Suprapubic skin (tissue), 4 donors: ENCODE data around the gene RABGGTA. TPM values are rescaled to one million over a fixed set of nuclear protein-coding genes. Genes with fewer than 3 reads are reported as not detected.

Experiments used
- DNase-seq, 2 donors: peaks; one replicate each; pipeline ENCODE4 v3.0.0-alpha.2; 2019; ENCODE audit warnings: low spot score in 2 of 2
- H3K27ac ChIP-seq: fragments of 200-600 bp; sonication (generic); one replicate; pipeline ENCODE4 v1.5.1; 2019
- H3K27me3 ChIP-seq: fragments of 200-600 bp; sonication (generic); one replicate; pipeline ENCODE4 v1.5.1; 2019
- H3K36me3 ChIP-seq: fragments of 200-600 bp; sonication (generic); one replicate; pipeline ENCODE4 v1.5.1; 2019
- H3K4me1 ChIP-seq: fragments of 200-600 bp; sonication (generic); one replicate; pipeline ENCODE4 v1.5.1; 2019
- H3K4me3 ChIP-seq: fragments of 200-600 bp; sonication (generic); one replicate; pipeline ENCODE4 v1.5.1; 2019; ENCODE audit warnings: mild to moderate bottlenecking
- H3K9me3 ChIP-seq: fragments of 200-600 bp; sonication (generic); one replicate; pipeline ENCODE4 v1.5.1; 2019
- EP300 ChIP-seq: sonication (generic); formaldehyde crosslinking; IDR thresholded peaks from one replicate; pipeline ENCODE4 v1.6.1; 2017; ENCODE audit warnings: antibody characterized with exemption
- POLR2A ChIP-seq, 2 donors: fragments of 450-650 bp; IDR thresholded peaks; one replicate each; pipeline ENCODE4 v1.6.1; 2017; ENCODE audit warnings: antibody characterized with exemption in 2 of 2, mild to moderate bottlenecking in 2 of 2, moderate library complexity in 2 of 2
- POLR2AphosphoS5 ChIP-seq, 3 donors: sonication (generic); formaldehyde crosslinking; IDR thresholded peaks; one replicate each; pipeline ENCODE4 v1.6.1; 2017; ENCODE audit warnings: antibody characterized with exemption in 3 of 3
- WGBS: methylation state at CpG from one replicate; pipeline ENCODE4 v1.1.5; 2018; 5-methylcytosine and 5-hydroxymethylcytosine counted together
- total RNA-seq, 4 donors: library from RNA; depleted of rRNA; stranded (reverse); fragments of >200 nt; gene quantifications; one replicate each; pipeline ENCODE4 v1.1.0, GENCODE V29; 2016
- TF ChIP-seq, protein P1 (sequence below), 2 donors: fragments of 200-600 bp in 1 of 2; fragments of 450-650 bp in 1 of 2; sonication (generic) in 1 of 2; IDR thresholded peaks; one replicate each; pipeline ENCODE4 v1.5.1; 2016 to 2019; ENCODE audit warnings: antibody characterized with exemption in 2 of 2, mild to moderate bottlenecking in 1 of 2, moderate library complexity in 1 of 2

The RABGGTA gene
- total RNA-seq, 4 donors from 2014 or later = 50.4 to 65.9 (median 53.1) TPM

DNA sequence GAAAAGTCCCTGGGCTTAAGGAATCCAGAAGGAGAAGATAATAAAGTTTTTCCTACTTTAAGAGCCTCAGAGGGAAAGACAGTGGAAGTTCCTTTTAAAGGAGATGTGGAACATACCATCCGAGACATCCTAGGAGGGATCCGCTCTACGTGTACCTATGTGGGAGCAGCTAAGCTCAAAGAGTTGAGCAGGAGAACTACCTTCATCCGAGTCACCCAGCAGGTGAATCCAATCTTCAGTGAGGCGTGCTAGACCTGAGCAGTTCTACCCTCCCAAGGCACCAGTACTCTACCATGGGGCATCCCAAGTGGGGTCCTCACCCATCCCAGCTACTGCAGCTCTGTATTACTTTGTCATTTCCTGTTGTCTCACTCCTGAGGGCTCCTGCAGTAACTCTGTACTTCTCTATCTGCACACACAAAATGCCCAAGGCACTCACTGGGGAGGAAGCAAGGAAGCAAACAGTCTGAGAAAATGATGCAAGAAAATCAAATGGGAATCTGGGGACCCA lies 32.8 kb downstream of the RABGGTA start:
- peaks cover 59% of the 10 kb centered on the region for H3K4me1 ChIP-seq
- H3K36me3 ChIP-seq = peaks cover 53% of the 10 kb centered on the region
- H3K27ac ChIP-seq = no peak overlapping the region
- no peak overlapping the region for H3K4me3 ChIP-seq
- no peaks in the 10 kb centered on the region for H3K27me3 ChIP-seq
- TF ChIP-seq, protein P1, sequence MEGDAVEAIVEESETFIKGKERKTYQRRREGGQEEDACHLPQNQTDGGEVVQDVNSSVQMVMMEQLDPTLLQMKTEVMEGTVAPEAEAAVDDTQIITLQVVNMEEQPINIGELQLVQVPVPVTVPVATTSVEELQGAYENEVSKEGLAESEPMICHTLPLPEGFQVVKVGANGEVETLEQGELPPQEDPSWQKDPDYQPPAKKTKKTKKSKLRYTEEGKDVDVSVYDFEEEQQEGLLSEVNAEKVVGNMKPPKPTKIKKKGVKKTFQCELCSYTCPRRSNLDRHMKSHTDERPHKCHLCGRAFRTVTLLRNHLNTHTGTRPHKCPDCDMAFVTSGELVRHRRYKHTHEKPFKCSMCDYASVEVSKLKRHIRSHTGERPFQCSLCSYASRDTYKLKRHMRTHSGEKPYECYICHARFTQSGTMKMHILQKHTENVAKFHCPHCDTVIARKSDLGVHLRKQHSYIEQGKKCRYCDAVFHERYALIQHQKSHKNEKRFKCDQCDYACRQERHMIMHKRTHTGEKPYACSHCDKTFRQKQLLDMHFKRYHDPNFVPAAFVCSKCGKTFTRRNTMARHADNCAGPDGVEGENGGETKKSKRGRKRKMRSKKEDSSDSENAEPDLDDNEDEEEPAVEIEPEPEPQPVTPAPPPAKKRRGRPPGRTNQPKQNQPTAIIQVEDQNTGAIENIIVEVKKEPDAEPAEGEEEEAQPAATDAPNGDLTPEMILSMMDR (IDR thresholded peaks at IDR 0.05) = no peak
- no peaks in the 10 kb centered on the region for H3K9me3 ChIP-seq
- no peak for DNase-seq
- WGBS = 86% methylated on average over 5 of the region's 5 CpGs

- Histone ChIP-seq H3K4me3 (no peak overlapping the region), H3K9me3 (no peaks in the 10 kb centered on the region), H3K36me3 (peaks cover 53% of the 10 kb centered on the region), H3K27ac (no peak overlapping the region), H3K4me1 (peaks cover 59% of the 10 kb centered on the region), H3K27me3 (no peaks in the 10 kb centered on the region)
- WGBS = 80% methylated on average over 5 of the region's 5 CpGs
- no peak for DNase-seq
- TF ChIP-seq, protein P1 (IDR thresholded peaks at IDR 0.05) = no peak
- TF ChIP-seq POLR2A (IDR thresholded peaks at IDR 0.05) = no peak
- TF ChIP-seq POLR2AphosphoS5 (IDR thresholded peaks at IDR 0.05) = no peak
- no peak for TF ChIP-seq EP300
Measured at GRCh38 chr14:24238123-24238522, 33.3 kb downstream of the RABGGTA start.

DNA sequence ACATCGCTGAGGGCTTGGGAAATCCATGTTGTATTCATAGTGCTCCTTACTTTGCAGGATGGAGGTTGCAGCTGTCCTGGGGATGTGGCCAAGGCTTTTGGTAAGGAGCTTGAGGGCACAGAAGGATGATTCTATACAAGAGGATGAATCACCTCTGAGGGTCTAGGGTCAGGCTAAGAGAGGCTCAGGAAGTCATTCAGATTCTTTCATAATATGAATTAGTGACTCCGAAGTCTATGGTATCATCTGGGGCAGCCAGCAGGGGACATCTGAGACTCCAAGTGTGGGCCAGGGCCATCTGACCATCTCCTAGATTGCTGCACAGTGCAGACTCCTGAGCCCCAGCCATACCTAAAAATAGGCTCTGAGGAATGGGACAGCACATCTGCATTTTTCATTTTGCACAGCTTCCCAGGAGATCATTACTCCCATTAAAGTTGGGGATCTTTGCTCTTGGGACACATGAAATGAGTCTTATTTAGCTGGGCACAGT lies 33.9 kb downstream of the RABGGTA start:
- no peak for DNase-seq
- Histone ChIP-seq H3K4me3 (no peak overlapping the region), H3K4me1 (peaks cover 61% of the 10 kb centered on the region), H3K27ac (no peak overlapping the region), H3K36me3 (peaks cover 53% of the 10 kb centered on the region), H3K9me3 (no peaks in the 10 kb centered on the region), H3K27me3 (no peaks in the 10 kb centered on the region)
- 96% methylated on average over 2 of the region's 2 CpGs for WGBS
- TF ChIP-seq, protein P1 (IDR thresholded peaks at IDR 0.05) = no peak

DNA sequence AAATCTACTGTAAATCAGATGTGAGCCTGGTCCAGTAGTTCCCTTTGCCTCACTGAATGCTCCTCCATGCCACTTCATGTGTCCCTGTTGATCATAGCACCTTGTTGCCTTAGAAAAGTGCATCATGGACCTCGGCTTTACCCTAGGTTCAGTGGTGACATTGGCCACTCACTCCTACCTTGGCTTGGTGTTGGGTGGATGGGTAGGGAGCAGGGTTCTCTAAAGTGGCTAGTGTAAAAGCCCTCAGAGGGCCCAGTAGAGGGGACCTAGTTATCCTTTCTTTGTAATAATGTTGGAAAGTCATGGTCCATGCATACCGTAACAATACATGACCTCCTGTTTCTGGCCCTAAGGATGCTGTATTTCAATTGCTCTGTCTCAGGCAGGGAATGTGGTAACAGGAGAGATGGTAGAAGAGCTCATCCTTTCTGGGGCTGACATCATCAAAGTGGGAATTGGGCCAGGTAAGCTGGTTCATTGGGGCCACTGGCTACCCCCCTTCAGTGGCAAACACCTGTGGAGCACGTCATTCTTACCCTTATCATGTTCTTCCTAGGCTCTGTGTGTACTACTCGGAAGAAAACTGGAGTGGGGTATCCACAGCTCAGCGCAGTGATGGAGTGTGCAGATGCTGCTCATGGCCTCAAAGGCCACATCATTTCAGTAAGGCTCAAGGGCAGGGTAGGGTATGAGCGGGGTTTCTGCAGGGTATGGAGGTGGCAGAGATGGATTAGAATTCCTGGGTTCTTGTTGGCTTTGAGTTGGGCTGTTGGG lies 34.5 kb downstream of the RABGGTA start:
- 91% methylated on average over 6 of the region's 6 CpGs for WGBS
- no peak for DNase-seq
- Histone ChIP-seq H3K4me1 (peaks cover 60% of the 10 kb centered on the region), H3K4me3 (no peak overlapping the region), H3K27ac (no peak overlapping the region), H3K27me3 (no peaks in the 10 kb centered on the region), H3K9me3 (no peaks in the 10 kb centered on the region), H3K36me3 (peaks cover 53% of the 10 kb centered on the region)
- no peak for TF ChIP-seq EP300
- no peak for TF ChIP-seq POLR2AphosphoS5 (IDR thresholded peaks at IDR 0.05)
- no peak for TF ChIP-seq POLR2A (IDR thresholded peaks at IDR 0.05)
- TF ChIP-seq, protein P1 (IDR thresholded peaks at IDR 0.05) = no peak

- WGBS = 89% methylated on average over 5 of the region's 5 CpGs
- H3K4me1 ChIP-seq = peaks cover 59% of the 10 kb centered on the region
- H3K4me3 ChIP-seq = no peak overlapping the region
- H3K36me3 ChIP-seq = peaks cover 53% of the 10 kb centered on the region
- no peak overlapping the region for H3K27ac ChIP-seq
- TF ChIP-seq, protein P1 (IDR thresholded peaks at IDR 0.05) = no peak
- TF ChIP-seq POLR2AphosphoS5 (IDR thresholded peaks at IDR 0.05) (no peak), POLR2A (IDR thresholded peaks at IDR 0.05) (no peak), EP300 (no peak)
- no peak for DNase-seq
- H3K27me3 ChIP-seq = no peaks in the 10 kb centered on the region
- no peaks in the 10 kb centered on the region for H3K9me3 ChIP-seq
Measured at GRCh38 chr14:24235804-24236688, 35.4 kb downstream of the RABGGTA start.
